IMR-90 (cell line): Measurements from ENCODE around the gene TMEM14B. TPM values are rescaled to one million over a fixed set of nuclear protein-coding genes. Genes with fewer than 3 reads are reported as not detected.

Source experiments
- ATAC-seq: fragments of 200-7000 bp; cut with Tn5 transposase; 2 replicates; pipeline ENCODE4 v1.9.1; 2020; ENCODE audit warnings: low read depth, mild to moderate bottlenecking, moderate library complexity
- BruUV-seq: library from RNA; stranded (reverse); fragments of 400-500 nt; replicated peaks from 2 replicates; lab custom pipeline; 2021; lab: Mats Ljungman, UMichigan
- CTCF ChIA-PET: fragments of 300-600 bp; formaldehyde crosslinking; extraction: SDS; loops from one replicate; lab custom pipeline; 2021; ENCODE audit warnings: antibody characterized with exemption; lab: Yijun Ruan, JAX
- POLR2A ChIA-PET: fragments of 300-600 bp; sonication (Branson Sonifier 250); formaldehyde crosslinking; loops from one replicate; lab custom pipeline; 2022; ENCODE audit warnings: antibody characterized with exemption; ENCODE audit not compliant: unreplicated experiment; lab: Charles Lee
- DNase-seq: peaks from one replicate; pipeline ENCODE4 v3.0.0; 2013
- H2AFZ ChIP-seq: replicated peaks from 2 replicates; pipeline ENCODE3; 2013; ENCODE audit warnings: low read length, mild to moderate bottlenecking; ENCODE audit not compliant: poor library complexity
- H2AK5ac ChIP-seq: 2 replicates; pipeline ENCODE4 v1.6.1; 2013; ENCODE audit warnings: low read depth, low read length, inconsistent platforms
- H2AK9ac ChIP-seq: replicated peaks from 2 replicates; pipeline ENCODE3; 2013; ENCODE audit warnings: mild to moderate bottlenecking, low read depth, low read length, moderate library complexity; ENCODE audit not compliant: poor library complexity
- H2BK120ac ChIP-seq: 2 replicates; pipeline ENCODE4 v1.6.1; 2013; ENCODE audit warnings: low read depth, low read length, inconsistent platforms
- H2BK15ac ChIP-seq: 3 replicates; pipeline ENCODE4 v1.6.1; 2013; ENCODE audit warnings: low read depth, low read length, inconsistent platforms
- H2BK20ac ChIP-seq: 2 replicates; pipeline ENCODE4 v1.6.1; 2013; ENCODE audit warnings: low read depth, mild to moderate bottlenecking, inconsistent platforms, low read length, moderate library complexity
- H2BK5ac ChIP-seq: 2 replicates; pipeline ENCODE4 v1.6.1; 2013; ENCODE audit warnings: mild to moderate bottlenecking, low read depth, low read length, inconsistent platforms; ENCODE audit not compliant: poor library complexity, severe bottlenecking
- H3K14ac ChIP-seq: replicated peaks from 2 replicates; pipeline ENCODE4 v1.6.1; 2013; ENCODE audit warnings: low read depth, low read length, inconsistent platforms
- H3K18ac ChIP-seq: 2 replicates; pipeline ENCODE4 v1.6.1; 2013; ENCODE audit warnings: low read depth, low read length, control low read depth
- H3K23ac ChIP-seq: 2 replicates; pipeline ENCODE4 v1.6.1; 2013; ENCODE audit warnings: low read depth, low read length, inconsistent platforms
- H3K27ac ChIP-seq: 2 replicates; pipeline ENCODE4 v1.5.1; 2013; ENCODE audit warnings: mild to moderate bottlenecking, control low read depth, low read length; ENCODE audit not compliant: insufficient read depth
- H3K27me3 ChIP-seq: 2 replicates; pipeline ENCODE4 v1.6.1; 2013; ENCODE audit warnings: low read length; ENCODE audit not compliant: control insufficient read depth, insufficient read depth
- H3K36me3 ChIP-seq: 2 replicates; pipeline ENCODE4 v1.6.1; 2013; ENCODE audit warnings: low read length, mixed read lengths; ENCODE audit not compliant: control insufficient read depth, insufficient read depth
- H3K4ac ChIP-seq: 2 replicates; pipeline ENCODE4 v1.6.1; 2013; ENCODE audit warnings: low read depth, low read length, inconsistent platforms
- H3K4me1 ChIP-seq: 2 replicates; pipeline ENCODE4 v1.6.1; 2013; ENCODE audit warnings: low read length, mixed read lengths; ENCODE audit not compliant: control insufficient read depth, insufficient read depth
- H3K4me2 ChIP-seq: 2 replicates; pipeline ENCODE4 v1.6.1; 2013; ENCODE audit warnings: low read depth, mild to moderate bottlenecking, control low read depth, low read length, moderate library complexity
- H3K4me3 ChIP-seq: 2 replicates; pipeline ENCODE4 v1.5.1; 2013; ENCODE audit warnings: low read depth, mild to moderate bottlenecking, control low read depth, low read length, moderate library complexity; ENCODE audit not compliant: insufficient read depth
- H3K56ac ChIP-seq: 2 replicates; pipeline ENCODE4 v1.6.1; 2013; ENCODE audit warnings: low read length, inconsistent platforms; ENCODE audit not compliant: insufficient read depth; ENCODE audit errors: extremely low read depth
- H3K79me1 ChIP-seq, 2 experiments: 2 replicates each; pipeline ENCODE4 v1.6.1; 2013; ENCODE audit warnings: low read length in 2 of 2, inconsistent platforms in 1 of 2, low read depth in 1 of 2
- H3K9ac ChIP-seq: 2 replicates; pipeline ENCODE4 v1.6.1; 2013; ENCODE audit warnings: low read depth, low read length, control low read depth
- H3K9me1 ChIP-seq: 2 replicates; pipeline ENCODE4 v1.6.1; 2013; ENCODE audit warnings: low read length, inconsistent platforms; ENCODE audit not compliant: insufficient read depth
- H3K9me3 ChIP-seq: 2 replicates; pipeline ENCODE4 v1.6.1; 2013; ENCODE audit warnings: low read length; ENCODE audit not compliant: control insufficient read depth, insufficient read depth
- H4K20me1 ChIP-seq: 2 replicates; pipeline ENCODE4 v1.6.1; 2013; ENCODE audit warnings: low read length, inconsistent platforms; ENCODE audit not compliant: insufficient read depth
- H4K5ac ChIP-seq: 2 replicates; pipeline ENCODE4 v1.6.1; 2013; ENCODE audit warnings: mild to moderate bottlenecking, low read depth, low read length, control low read depth
- H4K8ac ChIP-seq, 2 experiments: 2 replicates each; pipeline ENCODE4 v1.6.1; 2013; ENCODE audit warnings: low read depth in 2 of 2, low read length in 2 of 2, control low read depth in 1 of 2, inconsistent platforms in 1 of 2
- H4K91ac ChIP-seq: 2 replicates; pipeline ENCODE4 v1.6.1; 2013; ENCODE audit warnings: low read depth, low read length, inconsistent platforms; ENCODE audit not compliant: insufficient read depth
- CEBPB ChIP-seq: IDR thresholded peaks from 2 replicates; pipeline ENCODE4 v1.6.1; 2012; ENCODE audit warnings: low read depth, low read length, improper control_type of control experiment
- CHD1 ChIP-seq: IDR thresholded peaks from 2 replicates; pipeline ENCODE4 v1.6.1; 2012; ENCODE audit warnings: low read depth, low read length, improper control_type of control experiment
- ELK1 ChIP-seq: fragments of 150-350 bp; IDR thresholded peaks from 2 replicates; pipeline ENCODE4 v1.6.1; 2016; ENCODE audit warnings: low read depth, mild to moderate bottlenecking, low read length, moderate library complexity, borderline replicate concordance
- MAZ ChIP-seq: IDR thresholded peaks from 2 replicates; pipeline ENCODE4 v1.6.1; 2012; ENCODE audit warnings: low read depth, mild to moderate bottlenecking, low read length, improper control_type of control experiment, moderate library complexity, borderline replicate concordance
- NFE2L2 ChIP-seq: fragments of 150-350 bp; IDR thresholded peaks from 2 replicates; pipeline ENCODE4 v1.6.1; 2016; ENCODE audit warnings: low read depth, mild to moderate bottlenecking, low read length
- RAD21 ChIP-seq: IDR thresholded peaks from 2 replicates; pipeline ENCODE4 v1.6.1; 2012; ENCODE audit warnings: low read length, improper control_type of control experiment
- RCOR1 ChIP-seq: IDR thresholded peaks from 2 replicates; pipeline ENCODE4 v1.6.1; 2012; ENCODE audit warnings: mild to moderate bottlenecking, low read length, improper control_type of control experiment; ENCODE audit not compliant: insufficient replicate concordance
- USF2 ChIP-seq: fragments of 150-350 bp; IDR thresholded peaks from 2 replicates; pipeline ENCODE4 v1.6.1; 2017; ENCODE audit warnings: mild to moderate bottlenecking, antibody characterized with exemption, low read length, low read depth
- WGBS, 2 experiments: methylation state at CpG; one replicate each; pipeline versions ENCODE4 v1.1.5 to v1.1.7; 2013; ENCODE audit warnings: missing lambda C conversion rate in 2 of 2; ENCODE audit not compliant: insufficient read length in 1 of 2; ENCODE audit errors: extremely low coverage in 2 of 2; 5-methylcytosine and 5-hydroxymethylcytosine counted together
- dilution Hi-C: fragments of 300-500 bp; cut with HindIII; formaldehyde crosslinking; loops from one replicate; pipeline ENCODE4 v1.14.3; 2018; ENCODE audit warnings: low sequenced_read_pairs; ENCODE audit not compliant: unreplicated experiment
- in situ Hi-C: fragments of 300-500 bp; cut with MboI; formaldehyde crosslinking; loops from 3 replicates; pipeline ENCODE4 v1.14.3; 2019; ENCODE audit warnings: low sequenced_read_pairs, inconsistent platforms, mixed read lengths
- intact Hi-C: fragments of 100-400 bp; cut with micrococcal nuclease; formaldehyde crosslinking; loops from 2 replicates; pipeline ENCODE4 v1.10.0; 2022
- polyA plus RNA-seq, 3 experiments: library from polyadenylated mRNA; depleted of rRNA; stranded (reverse); fragments of >200 nt; gene quantifications; 2 replicates each; pipeline ENCODE4 v1.2.3, GENCODE V29; 2012; ENCODE audit warnings: low replicate concordance in 1 of 3
- total RNA-seq: library from RNA; depleted of rRNA; stranded (reverse); fragments of >200 nt; gene quantifications from 2 replicates; pipeline ENCODE4 v1.2.3, GENCODE V29; 2012

The TMEM14B gene
- total and polyA plus RNA-seq, 2 of the 4 experiments (the other 2 are of a cell fraction) = 66.5 to 81.4 TPM

- no CpG with 5 or more reads among the region's 8 CpGs for WGBS, 2 experiments
Observed at GRCh38 chr6:10779076-10779475, 31.5 kb downstream of the TMEM14B start.

More at GRCh38 chr6:10779076-10779475, 31.5 kb downstream of the TMEM14B start:
- H4K8ac ChIP-seq = no peak overlapping the region
- H3K9ac ChIP-seq = no peak overlapping the region
- no peak overlapping the region for H3K4me2 ChIP-seq
- H4K5ac ChIP-seq = no peak overlapping the region
- H3K4ac ChIP-seq = no peak overlapping the region
- peaks cover 4% of the 10 kb centered on the region; the same call in 1 of the 2 replicates for H3K36me3 ChIP-seq
- no peak overlapping the region for H2AK5ac ChIP-seq
- ATAC-seq (no peak), DNase-seq (no peak)
- H3K14ac ChIP-seq = no peak overlapping the region
- H3K23ac ChIP-seq = no peak overlapping the region
- H2BK15ac ChIP-seq = no peak overlapping the region
- H2BK120ac ChIP-seq = no peak overlapping the region
- no peaks in the 10 kb centered on the region for H3K27me3 ChIP-seq
- no peak overlapping the region for H2AFZ ChIP-seq
- no peak overlapping the region for H2BK20ac ChIP-seq
- H2AK9ac ChIP-seq = no peak overlapping the region
- H3K18ac ChIP-seq = no peak overlapping the region
- CTCF ChIA-PET = no interaction called here
- H4K91ac ChIP-seq = no peak overlapping the region
- H3K56ac ChIP-seq = no peak overlapping the region
- TF ChIP-seq CEBPB (no peak), ELK1 (no peak), RAD21 (no peak), CHD1 (no peak), NFE2L2 (no peak), MAZ (no peak), RCOR1 (no peak), USF2 (no peak)
- H2BK5ac ChIP-seq = no peak overlapping the region
- H3K79me1 ChIP-seq = no peaks in the 10 kb centered on the region
- H3K4me3 ChIP-seq = no peak overlapping the region
- no TSS peak for BruUV-seq
- dilution Hi-C loops (no loop called here), in situ Hi-C loops (no loop called here), intact Hi-C loops (no loop called here)
- POLR2A ChIA-PET = no interaction called here
- no peaks in the 10 kb centered on the region for H3K9me1 ChIP-seq
- no peak overlapping the region for H3K27ac ChIP-seq
- no peaks in the 10 kb centered on the region for H4K20me1 ChIP-seq
- H3K4me1 ChIP-seq = no peaks in the 10 kb centered on the region
- H3K9me3 ChIP-seq = no peaks in the 10 kb centered on the region
